OCI-LY1 (cell line): ENCODE measurements around the gene HOPX.

Source experiments
- EZH2 ChIP-seq: fragments of 200-600 bp; sonication (generic), shearing (Covaris generic); IDR thresholded peaks from 2 replicates; pipeline ENCODE4 v1.8.0; 2017; ENCODE audit warnings: borderline replicate concordance, mixed run types, mild to moderate bottlenecking, antibody characterized with exemption, low read length, moderate library complexity, mixed read lengths
- TF ChIP-seq, protein P1 (sequence below): fragments of 200-600 bp; sonication (generic), shearing (Covaris generic); IDR thresholded peaks from 2 replicates; pipeline ENCODE4 v1.5.1; 2017; ENCODE audit warnings: mild to moderate bottlenecking, antibody characterized with exemption, low read length, moderate library complexity, mixed read lengths

DNA sequence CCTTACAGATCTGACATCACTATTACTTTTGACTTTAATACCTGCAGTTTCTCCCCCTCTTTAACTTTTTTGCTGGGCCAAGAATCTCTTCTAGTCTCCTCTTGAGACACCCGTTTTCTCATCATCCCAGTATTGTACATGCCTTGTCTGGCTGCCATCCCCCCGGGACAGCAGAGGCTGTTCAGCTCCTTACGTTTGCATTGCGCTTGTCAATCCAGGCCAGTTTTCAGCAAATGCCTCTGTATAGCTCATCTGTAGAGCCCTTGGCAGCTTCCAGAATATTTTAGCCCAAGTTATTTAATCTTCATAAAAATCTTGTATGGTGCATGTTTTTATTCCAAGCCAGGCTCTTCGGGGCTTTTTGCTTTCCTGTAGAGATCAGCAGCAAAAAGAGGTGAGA lies 22.3 kb upstream of the HOPX start:
- TF ChIP-seq, protein P1, sequence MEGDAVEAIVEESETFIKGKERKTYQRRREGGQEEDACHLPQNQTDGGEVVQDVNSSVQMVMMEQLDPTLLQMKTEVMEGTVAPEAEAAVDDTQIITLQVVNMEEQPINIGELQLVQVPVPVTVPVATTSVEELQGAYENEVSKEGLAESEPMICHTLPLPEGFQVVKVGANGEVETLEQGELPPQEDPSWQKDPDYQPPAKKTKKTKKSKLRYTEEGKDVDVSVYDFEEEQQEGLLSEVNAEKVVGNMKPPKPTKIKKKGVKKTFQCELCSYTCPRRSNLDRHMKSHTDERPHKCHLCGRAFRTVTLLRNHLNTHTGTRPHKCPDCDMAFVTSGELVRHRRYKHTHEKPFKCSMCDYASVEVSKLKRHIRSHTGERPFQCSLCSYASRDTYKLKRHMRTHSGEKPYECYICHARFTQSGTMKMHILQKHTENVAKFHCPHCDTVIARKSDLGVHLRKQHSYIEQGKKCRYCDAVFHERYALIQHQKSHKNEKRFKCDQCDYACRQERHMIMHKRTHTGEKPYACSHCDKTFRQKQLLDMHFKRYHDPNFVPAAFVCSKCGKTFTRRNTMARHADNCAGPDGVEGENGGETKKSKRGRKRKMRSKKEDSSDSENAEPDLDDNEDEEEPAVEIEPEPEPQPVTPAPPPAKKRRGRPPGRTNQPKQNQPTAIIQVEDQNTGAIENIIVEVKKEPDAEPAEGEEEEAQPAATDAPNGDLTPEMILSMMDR, result no peak
- no peak for TF ChIP-seq EZH2
